Lower leg skin (tissue), 3 donors: ENCODE data around the gene NPC1.

Source experiments
- CTCF ChIP-seq, 3 donors: fragments of 450-650 bp; IDR thresholded peaks; one replicate each; pipeline ENCODE4 v1.5.1; 2016; ENCODE audit warnings: antibody characterized with exemption in 3 of 3, mild to moderate bottlenecking in 3 of 3, moderate library complexity in 2 of 3
- POLR2A ChIP-seq, 2 donors: fragments of 450-650 bp; IDR thresholded peaks; one replicate each; pipeline ENCODE4 v1.6.1; 2016 to 2017; ENCODE audit warnings: antibody characterized with exemption in 2 of 2, mild to moderate bottlenecking in 1 of 2, moderate library complexity in 1 of 2

GRCh38 chr18:23591011-23591410, 4.7 kb upstream of the NPC1 start:
- no peak for TF ChIP-seq CTCF (IDR thresholded peaks at IDR 0.05)
- TF ChIP-seq POLR2A (IDR thresholded peaks at IDR 0.05), result no peak
